Uterus (tissue), 4 donors: ENCODE measurements around the gene RBP4. TPM values are rescaled to one million over a fixed set of nuclear protein-coding genes. Genes with fewer than 3 reads are reported as not detected.

Experiments
- DNase-seq, 2 donors: peaks; one replicate each; pipeline ENCODE4 v3.0.0-alpha.2; 2019 to 2020
- H3K27ac ChIP-seq, 2 donors: fragments of 200-600 bp; sonication (generic); 1 replicate in 1 of 2; 2 replicates in 1 of 2; pipeline ENCODE4 v1.5.1; 2016 to 2018
- H3K27me3 ChIP-seq, 2 donors: fragments of 200-600 bp; sonication (generic); one replicate each; pipeline ENCODE4 v1.5.1; 2018 to 2019; ENCODE audit warnings: control low read depth in 1 of 2
- H3K36me3 ChIP-seq, 2 donors: fragments of 200-600 bp; sonication (generic); one replicate each; pipeline ENCODE4 v1.5.1; 2019; ENCODE audit warnings: control low read depth in 1 of 2
- H3K4me1 ChIP-seq, 2 donors: fragments of 200-600 bp; sonication (generic); one replicate each; pipeline ENCODE4 v1.5.1; 2018 to 2019; ENCODE audit warnings: control low read depth in 1 of 2
- H3K4me3 ChIP-seq, 2 donors: fragments of 200-600 bp; sonication (generic); 1 replicate in 1 of 2; 2 replicates in 1 of 2; pipeline ENCODE4 v1.5.1; 2018 to 2019; ENCODE audit warnings: mild to moderate bottlenecking in 1 of 2
- H3K9me3 ChIP-seq, 2 donors: fragments of 200-600 bp; sonication (generic); one replicate each; pipeline ENCODE4 v1.5.1; 2019; ENCODE audit warnings: control low read depth in 1 of 2
- CTCF ChIP-seq, 4 experiments: fragments of 200-600 bp in 2 of 4; fragments of 450-650 bp in 2 of 4; sonication (generic) in 2 of 4; IDR thresholded peaks; one replicate each; pipeline ENCODE4 v1.5.1; 2016 to 2019; ENCODE audit warnings: antibody characterized with exemption in 4 of 4, mild to moderate bottlenecking in 2 of 4, moderate library complexity in 1 of 4
- POLR2A ChIP-seq, 2 donors: fragments of 450-650 bp; IDR thresholded peaks; one replicate each; pipeline ENCODE4 v1.6.1; 2016; ENCODE audit warnings: antibody characterized with exemption in 2 of 2, mild to moderate bottlenecking in 1 of 2, moderate library complexity in 1 of 2
- intact Hi-C: fragments of 100-400 bp; cut with DNase I; formaldehyde crosslinking; loops from one replicate; pipeline ENCODE4 v1.15.1; 2023; ENCODE audit warnings: low total_unique reads
- total RNA-seq, 4 donors: library from RNA; depleted of rRNA in 3 of 4; stranded (reverse); fragments of >200 nt in 3 of 4; gene quantifications; one replicate each; pipeline versions ENCODE4 v1.1.0 to v1.2.4, GENCODE V29; 2014 to 2023
- donor health status: DM: yes; HTN: yes; CAD: no.

The RBP4 gene
- total RNA-seq, 4 donors from 2014 or later, result 0.90 to 3.2 TPM; not detected in 2

- DNase-seq, result no peak
- intact Hi-C loops, result no loop called here
- H3K27me3 ChIP-seq, result no peaks in the 10 kb centered on the region
- H3K4me1 ChIP-seq, result no peaks in the 10 kb centered on the region
- H3K9me3 ChIP-seq, result no peaks in the 10 kb centered on the region
- no peak overlapping the region for H3K27ac ChIP-seq
- no peak overlapping the region for H3K4me3 ChIP-seq
- TF ChIP-seq CTCF (IDR thresholded peaks at IDR 0.05), result no peak
- TF ChIP-seq POLR2A (IDR thresholded peaks at IDR 0.05), result no peak
- H3K36me3 ChIP-seq, result no peaks in the 10 kb centered on the region
Observed at GRCh38 chr10:93554316-93554663, 46.7 kb downstream of the RBP4 start.

GRCh38 chr10:93553482-93554315, 47.3 kb downstream of the RBP4 start:
- intact Hi-C loops, result no loop called here
- no peaks in the 10 kb centered on the region for H3K36me3 ChIP-seq
- no peaks in the 10 kb centered on the region for H3K4me1 ChIP-seq
- TF ChIP-seq POLR2A (IDR thresholded peaks at IDR 0.05), result no peak
- no peak for TF ChIP-seq CTCF (IDR thresholded peaks at IDR 0.05)
- DNase-seq, result no peak
- no peaks in the 10 kb centered on the region for H3K9me3 ChIP-seq
- no peak overlapping the region for H3K4me3 ChIP-seq
- no peak overlapping the region for H3K27ac ChIP-seq
- no peaks in the 10 kb centered on the region for H3K27me3 ChIP-seq

DNA sequence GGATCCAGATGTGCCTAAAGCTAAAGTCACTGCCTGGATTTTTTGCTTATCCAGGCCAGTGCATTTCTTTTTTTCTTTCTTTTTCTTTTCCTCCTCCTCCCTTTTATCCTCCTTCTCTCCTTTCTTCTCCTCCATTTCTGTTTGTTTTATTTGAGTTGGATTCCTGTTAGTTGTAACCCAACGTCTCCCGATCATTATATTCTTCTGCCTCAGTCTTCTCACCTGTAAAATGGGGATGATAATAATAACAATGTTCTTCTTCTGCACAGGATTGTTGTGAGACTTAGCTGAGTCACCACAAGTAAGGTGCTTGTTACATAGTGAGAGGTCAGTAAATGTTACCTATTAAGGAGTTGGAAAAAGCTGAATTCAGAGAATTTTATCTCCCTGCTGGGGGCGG, 48.3 kb downstream of the RBP4 start:
- no peaks in the 10 kb centered on the region for H3K27me3 ChIP-seq
- H3K4me3 ChIP-seq, result no peak overlapping the region
- no peaks in the 10 kb centered on the region for H3K4me1 ChIP-seq
- TF ChIP-seq POLR2A (IDR thresholded peaks at IDR 0.05) (no peak), CTCF (IDR thresholded peaks at IDR 0.05) (no peak)
- no peak for DNase-seq
- no peak overlapping the region for H3K27ac ChIP-seq
- no peaks in the 10 kb centered on the region for H3K36me3 ChIP-seq
- intact Hi-C loops, result no loop called here
- H3K9me3 ChIP-seq, result no peaks in the 10 kb centered on the region

DNA sequence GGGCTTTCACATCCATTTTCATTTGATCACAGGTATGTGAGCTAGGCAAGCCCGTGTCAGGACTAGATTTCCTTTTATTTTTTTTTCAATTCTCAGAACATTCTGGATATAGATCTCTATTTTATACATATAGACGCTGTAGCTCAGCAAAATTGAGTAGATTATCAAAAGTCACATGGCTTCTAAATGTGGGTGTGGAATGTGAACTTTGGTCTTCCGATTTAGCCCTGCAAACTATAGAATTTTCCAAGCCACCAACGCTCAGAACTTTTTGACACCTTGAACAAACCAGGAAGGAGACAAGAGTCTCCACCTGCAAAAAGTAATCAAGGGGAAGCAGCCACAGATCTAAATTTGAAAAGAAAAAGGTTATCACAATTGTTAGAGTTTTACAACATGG, 50.4 kb downstream of the RBP4 start:
- no peaks in the 10 kb centered on the region for H3K27me3 ChIP-seq
- no peak overlapping the region for H3K27ac ChIP-seq
- DNase-seq, result no peak
- H3K4me3 ChIP-seq, result no peak overlapping the region
- intact Hi-C loops, result no loop called here
- H3K36me3 ChIP-seq, result no peaks in the 10 kb centered on the region
- H3K9me3 ChIP-seq, result no peaks in the 10 kb centered on the region
- no peaks in the 10 kb centered on the region for H3K4me1 ChIP-seq
- TF ChIP-seq CTCF (IDR thresholded peaks at IDR 0.05), result no peak
- TF ChIP-seq POLR2A (IDR thresholded peaks at IDR 0.05), result no peak

GRCh38 chr10:93548376-93549071, 52.5 kb downstream of the RBP4 start:
- DNase-seq, result no peak
- no peaks in the 10 kb centered on the region for H3K36me3 ChIP-seq
- no peaks in the 10 kb centered on the region for H3K9me3 ChIP-seq
- H3K4me3 ChIP-seq, result no peak overlapping the region
- H3K4me1 ChIP-seq, result no peaks in the 10 kb centered on the region
- TF ChIP-seq CTCF (IDR thresholded peaks at IDR 0.05) (no peak), POLR2A (IDR thresholded peaks at IDR 0.05) (no peak)
- no peaks in the 10 kb centered on the region for H3K27me3 ChIP-seq
- no peak overlapping the region for H3K27ac ChIP-seq
- intact Hi-C loops, result no loop called here
